Upper lobe of left lung (tissue), 4 donors: ENCODE measurements around the gene SPOCD1.

Experiments
- CTCF ChIP-seq, 6 experiments: fragments of 450-650 bp in 4 of 6; fragments of 200-600 bp in 2 of 6; sonication (generic) in 2 of 6; IDR thresholded peaks; one replicate each; pipeline ENCODE4 v1.5.1; 2016 to 2019; ENCODE audit warnings: antibody characterized with exemption in 6 of 6
- POLR2A ChIP-seq, 4 donors: fragments of 450-650 bp; IDR thresholded peaks; one replicate each; pipeline ENCODE4 v1.5.1; 2016 to 2017; ENCODE audit warnings: antibody characterized with exemption in 4 of 4, mild to moderate bottlenecking in 2 of 4
- POLR2AphosphoS5 ChIP-seq, 2 donors: sonication (generic); formaldehyde crosslinking; IDR thresholded peaks; one replicate each; pipeline ENCODE4 v1.5.1; 2017; ENCODE audit warnings: antibody characterized with exemption in 2 of 2

GRCh38 chr1:31830511-31830910 lies 14.7 kb upstream of the SPOCD1 start:
- no peak for TF ChIP-seq CTCF (IDR thresholded peaks at IDR 0.05)
- no peak for TF ChIP-seq POLR2AphosphoS5 (IDR thresholded peaks at IDR 0.05)
- TF ChIP-seq POLR2A (IDR thresholded peaks at IDR 0.05): no peak
